Endothelial cell of umbilical vein (primary cell): ENCODE data around the gene LPIN2. TPM values are rescaled to one million over a fixed set of nuclear protein-coding genes. Genes with fewer than 3 reads are reported as not detected.

Experiments
- BruUV-seq: library from RNA; stranded (reverse); fragments of 400-500 nt; replicated peaks from 2 replicates; lab custom pipeline; 2021; lab: Mats Ljungman, UMichigan
- CTCF ChIA-PET: fragments of 300-600, 350-600 bp; sonication (Branson Sonifier 250); formaldehyde crosslinking; loops from one replicate; lab custom pipeline; 2021; ENCODE audit warnings: antibody characterized with exemption, inconsistent platforms; lab: Charles Lee
- POLR2A ChIA-PET: fragments of 300-600, 350-600 bp; sonication (Branson Sonifier 250); formaldehyde crosslinking; loops from one replicate; lab custom pipeline; 2021; ENCODE audit warnings: antibody characterized with exemption, inconsistent platforms; lab: Charles Lee
- DNase-seq: peaks from one replicate; pipeline ENCODE4 v3.0.0-alpha.2; 2011; ENCODE audit warnings: low read depth, low spot score
- FAIRE-seq: peaks from 2 replicates; lab custom pipeline; 2011; peaks lifted over from hg19 to GRCh38; lab: Jason Lieb, UNC
- H2AFZ ChIP-seq: 2 replicates; pipeline ENCODE4 v1.6.0; 2012; ENCODE audit warnings: low read depth, low read length, control low read depth, inconsistent platforms
- H3K27ac ChIP-seq: 2 replicates; pipeline ENCODE4 v1.5.1; 2011; ENCODE audit warnings: low read depth, mild to moderate bottlenecking, control low read depth, low read length, moderate library complexity; ENCODE audit not compliant: insufficient read depth
- H3K27me3 ChIP-seq, 2 experiments: 2 replicates each; pipeline versions ENCODE4 v1.6.0 to v1.6.1; 2011; ENCODE audit warnings: low read length in 2 of 2, mixed read lengths in 1 of 2; ENCODE audit not compliant: control insufficient read depth in 2 of 2, insufficient read depth in 2 of 2
- H3K36me3 ChIP-seq, 2 experiments: 2 replicates in 1 of 2; 3 replicates in 1 of 2; pipeline ENCODE4 v1.5.1; 2011; ENCODE audit warnings: low read length in 2 of 2, mild to moderate bottlenecking in 1 of 2, moderate library complexity in 1 of 2; ENCODE audit not compliant: control insufficient read depth in 2 of 2, insufficient read depth in 2 of 2; ENCODE audit errors: extremely low read depth in 1 of 2
- H3K4me1 ChIP-seq: 3 replicates; pipeline ENCODE4 v1.5.1; 2011; ENCODE audit warnings: mild to moderate bottlenecking, low read length; ENCODE audit not compliant: control insufficient read depth, insufficient read depth; ENCODE audit errors: extremely low read depth
- H3K4me2 ChIP-seq: 2 replicates; pipeline ENCODE4 v1.6.1; 2011; ENCODE audit warnings: low read length, control low read depth, mixed read lengths; ENCODE audit not compliant: insufficient read depth
- H3K4me3 ChIP-seq, 3 experiments: fragments of 200-600 bp in 1 of 3; sonication (generic), shearing (Covaris generic) in 1 of 3; replicated peaks in 1 of 3; 2 replicates each; pipeline ENCODE4 v1.5.1; 2011 to 2016; ENCODE audit warnings: control low read depth in 3 of 3, low read length in 3 of 3, mild to moderate bottlenecking in 2 of 3, inconsistent platforms in 1 of 3, low read depth in 1 of 3, moderate library complexity in 1 of 3; ENCODE audit not compliant: insufficient read depth in 1 of 3
- H3K79me2 ChIP-seq: 2 replicates; pipeline ENCODE4 v1.6.0; 2012; ENCODE audit warnings: low read length, inconsistent platforms; ENCODE audit not compliant: control insufficient read depth, insufficient read depth
- H3K9ac ChIP-seq: replicated peaks from 2 replicates; pipeline ENCODE3; 2011; ENCODE audit warnings: low read length, control low read depth; ENCODE audit not compliant: insufficient read depth; ENCODE audit errors: extremely low read depth
- H3K9me1 ChIP-seq: replicated peaks from 3 replicates; pipeline ENCODE4 v1.6.0; 2011; ENCODE audit warnings: mild to moderate bottlenecking, low read length; ENCODE audit not compliant: control insufficient read depth, insufficient read depth; ENCODE audit errors: extremely low read depth
- H3K9me3 ChIP-seq: replicated peaks from 2 replicates; pipeline ENCODE4 v1.5.1; 2012; ENCODE audit warnings: low read length, inconsistent platforms; ENCODE audit not compliant: control insufficient read depth, insufficient read depth
- H4K20me1 ChIP-seq: replicated peaks from 2 replicates; pipeline ENCODE3; 2011; ENCODE audit warnings: mild to moderate bottlenecking, low read length; ENCODE audit not compliant: control insufficient read depth, insufficient read depth; ENCODE audit errors: extremely low read depth
- EZH2 ChIP-seq: IDR thresholded peaks from 2 replicates; pipeline ENCODE4 v1.6.1; 2012; ENCODE audit warnings: borderline replicate concordance, low read depth, mild to moderate bottlenecking, moderate library complexity, low read length, inconsistent platforms; ENCODE audit not compliant: severe bottlenecking
- MYC ChIP-seq: IDR thresholded peaks from one replicate; pipeline ENCODE4 v1.6.1; 2011; ENCODE audit warnings: mild to moderate bottlenecking, low read depth, low read length
- dilution Hi-C: fragments of 300-500 bp; cut with MboI; formaldehyde crosslinking; loops from one replicate; pipeline ENCODE4 v1.15.0; 2019; ENCODE audit warnings: low sequenced_read_pairs; ENCODE audit not compliant: extremely low pct_ligation_motif_present
- intact Hi-C: fragments of 100-400 bp; cut with micrococcal nuclease; formaldehyde crosslinking; loops from one replicate; pipeline ENCODE4 v1.10.0; 2022
- polyA plus RNA-seq, 4 experiments: library from polyadenylated mRNA; depleted of rRNA in 3 of 4; stranded (reverse) in 3 of 4; unstranded in 1 of 4; fragments of >200 nt; gene quantifications; 2 replicates each; pipeline versions ENCODE4 v1.2.1 to v1.2.3, GENCODE V29; 2011 to 2012; ENCODE audit warnings: missing spikeins in 1 of 4
- total RNA-seq: library from RNA; stranded (reverse); gene quantifications from 2 replicates; pipeline ENCODE4 v1.2.3, GENCODE V29; 2021
- TF ChIP-seq, protein P1 (sequence below): IDR thresholded peaks from 2 replicates; pipeline ENCODE4 v1.6.1; 2011; ENCODE audit not compliant: insufficient read depth, insufficient read length
- TF ChIP-seq, protein P2 (sequence below), 2 donors: IDR thresholded peaks; 1 replicate in 1 of 2; 2 replicates in 1 of 2; pipeline ENCODE4 v1.5.1; 2011; ENCODE audit warnings: low read length in 2 of 2, mild to moderate bottlenecking in 2 of 2, moderate library complexity in 2 of 2, control low read depth in 1 of 2, inconsistent platforms in 1 of 2, low read depth in 1 of 2; ENCODE audit not compliant: insufficient read depth in 1 of 2; ENCODE audit errors: extremely low read depth in 1 of 2

LPIN2 gene
- total and polyA plus RNA-seq, 2 donors (not counting 3 experiments of a cell fraction or from before 2014, with no cell fraction given): 14.7 to 24.4 TPM

DNA sequence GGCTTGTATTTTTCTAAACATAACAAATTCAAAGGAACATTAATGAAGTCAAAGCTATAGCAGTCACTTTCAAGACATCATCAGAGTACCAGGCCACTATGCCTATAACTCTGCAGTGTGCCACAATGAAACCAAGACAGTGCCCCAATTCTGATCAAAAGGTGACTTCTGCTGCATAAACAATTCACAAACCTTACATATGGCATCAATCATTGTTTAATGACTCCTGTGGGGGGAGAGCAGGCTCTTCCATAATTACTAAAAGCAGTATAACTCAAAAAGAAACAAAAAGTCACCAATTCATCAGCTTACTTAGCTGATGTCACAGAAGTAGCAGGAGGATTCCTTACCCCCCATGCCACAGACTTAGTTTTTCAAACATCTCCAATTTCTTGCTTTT, 15.5 kb downstream of the LPIN2 start:
- POLR2A ChIA-PET: interaction anchor here (0.6 kb wide), 1 partner anchor 194 kb away, joined by 5 read pairs; no protein-coding TSS in a partner anchor
- Histone ChIP-seq H3K9ac (no peak overlapping the region), H3K27ac (no peak overlapping the region), H3K9me1 (no peaks in the 10 kb centered on the region), H3K9me3 (no peaks in the 10 kb centered on the region), H3K36me3 (no peaks in the 10 kb centered on the region), H3K4me3 (no peak overlapping the region), H3K27me3 (no peaks in the 10 kb centered on the region), H3K4me2 (no peak overlapping the region), H3K79me2 (peaks cover 94% of the 10 kb centered on the region), H3K4me1 (no peaks in the 10 kb centered on the region), H4K20me1 (no peaks in the 10 kb centered on the region), H2AFZ (no peak overlapping the region)
- TF ChIP-seq, protein P1, sequence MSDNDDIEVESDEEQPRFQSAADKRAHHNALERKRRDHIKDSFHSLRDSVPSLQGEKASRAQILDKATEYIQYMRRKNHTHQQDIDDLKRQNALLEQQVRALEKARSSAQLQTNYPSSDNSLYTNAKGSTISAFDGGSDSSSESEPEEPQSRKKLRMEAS: no peak
- TF ChIP-seq EZH2: no peak
- FAIRE-seq (no peak), DNase-seq (no peak)
- intact Hi-C loops (no loop called here), dilution Hi-C loops (no loop called here)
- BruUV-seq: no TSS peak
- CTCF ChIA-PET: interaction anchor here (1.4 to 3.6 kb wide), 5 partner anchors 10 to 154 kb away, joined by 4 to 39 read pairs (median 5); no protein-coding TSS in a partner anchor

- POLR2A ChIA-PET: interaction anchor here (0.6 kb wide), 1 partner anchor 14 kb away, joined by 5 read pairs; no protein-coding TSS in a partner anchor
- FAIRE-seq (no peak), DNase-seq (no peak)
- dilution Hi-C loops: no loop called here
- Histone ChIP-seq H4K20me1 (no peaks in the 10 kb centered on the region), H3K9me3 (no peaks in the 10 kb centered on the region), H3K36me3 (no peaks in the 10 kb centered on the region), H3K9me1 (no peaks in the 10 kb centered on the region), H3K27me3 (no peaks in the 10 kb centered on the region), H3K4me2 (no peak overlapping the region), H3K4me1 (no peaks in the 10 kb centered on the region), H3K9ac (no peak overlapping the region), H3K27ac (no peak overlapping the region), H2AFZ (no peak overlapping the region), H3K4me3 (no peak overlapping the region), H3K79me2 (peaks cover 94% of the 10 kb centered on the region)
- no TSS peak for BruUV-seq
- TF ChIP-seq MYC: no peak
- TF ChIP-seq, protein P2, sequence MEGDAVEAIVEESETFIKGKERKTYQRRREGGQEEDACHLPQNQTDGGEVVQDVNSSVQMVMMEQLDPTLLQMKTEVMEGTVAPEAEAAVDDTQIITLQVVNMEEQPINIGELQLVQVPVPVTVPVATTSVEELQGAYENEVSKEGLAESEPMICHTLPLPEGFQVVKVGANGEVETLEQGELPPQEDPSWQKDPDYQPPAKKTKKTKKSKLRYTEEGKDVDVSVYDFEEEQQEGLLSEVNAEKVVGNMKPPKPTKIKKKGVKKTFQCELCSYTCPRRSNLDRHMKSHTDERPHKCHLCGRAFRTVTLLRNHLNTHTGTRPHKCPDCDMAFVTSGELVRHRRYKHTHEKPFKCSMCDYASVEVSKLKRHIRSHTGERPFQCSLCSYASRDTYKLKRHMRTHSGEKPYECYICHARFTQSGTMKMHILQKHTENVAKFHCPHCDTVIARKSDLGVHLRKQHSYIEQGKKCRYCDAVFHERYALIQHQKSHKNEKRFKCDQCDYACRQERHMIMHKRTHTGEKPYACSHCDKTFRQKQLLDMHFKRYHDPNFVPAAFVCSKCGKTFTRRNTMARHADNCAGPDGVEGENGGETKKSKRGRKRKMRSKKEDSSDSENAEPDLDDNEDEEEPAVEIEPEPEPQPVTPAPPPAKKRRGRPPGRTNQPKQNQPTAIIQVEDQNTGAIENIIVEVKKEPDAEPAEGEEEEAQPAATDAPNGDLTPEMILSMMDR (IDR thresholded peaks at IDR 0.05; ENCODE audit: extremely low read depth in 1 of 2, insufficient read depth in 1 of 2, low read depth in 1 of 2, low read length in 2 of 2): peak in 1 of 2 donors; percentile 9
- CTCF ChIA-PET: interaction anchor here (0.8 to 3.5 kb wide), 11 partner anchors 9 to 251 kb away, joined by 3 to 22 read pairs (median 4); no protein-coding TSS in a partner anchor
- intact Hi-C loops: no loop called here
Measured at GRCh38 chr18:2994603-2995432, 18.1 kb downstream of the LPIN2 start.
